Dedifferentiated amniotic fluid mesenchymal stem cell (primary cell): ENCODE results near the gene SPRN.
"Not testable (repeated sequence)": the region's sequence is repeated elsewhere in the genome, so short reads cannot be mapped to it uniquely, and the experiment has no call there.

Experiments used
- DNase-seq: peaks from one replicate; pipeline ENCODE4 v3.0.0-alpha.2; 2016; ENCODE audit errors: extremely low spot score

SPRN gene, protein sequence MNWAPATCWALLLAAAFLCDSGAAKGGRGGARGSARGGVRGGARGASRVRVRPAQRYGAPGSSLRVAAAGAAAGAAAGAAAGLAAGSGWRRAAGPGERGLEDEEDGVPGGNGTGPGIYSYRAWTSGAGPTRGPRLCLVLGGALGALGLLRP

GRCh38 chr10:133424601-133425000 lies at the start of gene SPRN:
Gene SPRN (minus strand): TSS chr10:133424625. CDS start chr10:133423681, 944 bp downstream.
- DNase-seq: not testable (repeated sequence)

DNA sequence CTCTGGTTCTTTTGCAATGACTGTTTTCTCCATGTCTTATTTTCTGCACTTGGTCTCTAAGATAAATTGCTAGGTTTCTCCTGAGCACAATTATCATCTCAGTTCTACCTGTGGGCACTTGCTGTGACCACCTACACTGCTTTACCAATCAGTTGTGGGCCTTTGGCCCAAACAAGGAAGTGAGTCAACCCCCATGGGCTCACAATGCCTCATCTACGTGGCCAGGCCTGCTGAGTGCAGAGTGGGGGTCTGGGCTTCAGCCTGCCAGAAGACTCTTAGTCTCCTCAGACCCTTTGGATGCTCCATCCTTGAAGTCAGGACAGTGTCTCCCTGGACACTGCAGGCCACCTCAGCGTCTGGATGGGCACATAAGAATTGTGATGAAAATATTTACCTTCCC lies 49.6 kb upstream of the SPRN start:
- DNase-seq: no peak

GRCh38 chr10:133473270-133473669 lies 48.8 kb upstream of the SPRN start:
- DNase-seq: no peak

DNA sequence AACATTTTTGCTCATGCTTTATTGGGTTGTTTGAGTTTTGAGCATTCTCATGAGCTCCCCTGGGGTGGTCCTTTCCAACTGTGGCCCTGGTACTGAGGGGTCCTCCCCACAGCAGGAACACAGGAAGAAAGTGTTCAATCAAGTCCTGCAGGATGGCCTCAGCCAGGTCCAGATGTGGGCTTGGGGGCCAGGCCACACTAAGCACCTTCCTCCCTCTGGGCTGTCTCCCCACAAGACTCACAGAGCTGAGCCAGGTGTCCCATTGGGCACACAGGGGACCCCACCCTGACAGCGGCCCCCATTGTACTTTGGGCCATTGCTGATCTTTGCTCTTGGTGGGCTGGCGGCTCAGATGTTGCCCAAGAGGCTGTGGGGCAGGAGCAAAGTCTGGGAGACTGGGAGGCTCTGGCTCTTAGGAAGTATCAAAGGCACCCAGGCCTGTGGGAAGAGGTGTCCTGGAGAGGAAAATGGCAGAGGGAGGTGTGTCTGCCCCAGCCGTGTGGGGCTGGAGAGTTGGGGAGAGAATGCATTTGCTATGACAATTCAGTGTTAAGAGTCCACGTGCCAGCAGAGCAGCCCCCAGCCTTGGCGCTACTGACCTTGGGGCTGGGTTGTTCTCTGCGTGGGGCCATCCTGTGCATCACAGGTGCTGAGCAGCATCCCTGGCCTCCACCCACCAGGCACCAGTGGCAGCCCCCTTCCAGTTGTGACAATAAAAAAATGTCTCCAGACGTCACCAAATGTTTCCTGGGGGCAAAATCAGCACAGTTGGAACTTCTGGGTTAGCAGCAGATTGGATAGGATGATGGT lies 47.1 kb upstream of the SPRN start:
- DNase-seq: no peak

DNA sequence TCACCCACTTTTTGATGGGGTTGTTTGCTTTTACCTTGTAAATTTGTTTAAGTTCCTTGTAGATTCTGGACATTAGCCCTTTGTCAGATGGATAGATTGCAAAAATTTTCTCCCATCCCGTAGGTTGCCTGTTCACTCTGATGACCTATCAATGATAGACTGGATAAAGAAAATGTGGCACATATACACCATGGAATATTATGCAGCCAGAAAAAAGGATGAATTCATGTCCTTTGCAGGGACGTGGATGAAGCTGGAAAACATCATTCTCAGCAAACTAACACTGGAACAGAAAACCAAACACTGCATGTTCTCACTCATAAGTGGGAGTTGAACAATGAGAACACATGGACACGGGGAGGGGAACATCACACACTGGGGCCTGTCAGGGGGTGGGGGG lies 44.8 kb upstream of the SPRN start:
- not testable (repeated sequence) for DNase-seq

GRCh38 chr10:133467286-133467911 lies 43.0 kb upstream of the SPRN start:
- DNase-seq: no peak

DNA sequence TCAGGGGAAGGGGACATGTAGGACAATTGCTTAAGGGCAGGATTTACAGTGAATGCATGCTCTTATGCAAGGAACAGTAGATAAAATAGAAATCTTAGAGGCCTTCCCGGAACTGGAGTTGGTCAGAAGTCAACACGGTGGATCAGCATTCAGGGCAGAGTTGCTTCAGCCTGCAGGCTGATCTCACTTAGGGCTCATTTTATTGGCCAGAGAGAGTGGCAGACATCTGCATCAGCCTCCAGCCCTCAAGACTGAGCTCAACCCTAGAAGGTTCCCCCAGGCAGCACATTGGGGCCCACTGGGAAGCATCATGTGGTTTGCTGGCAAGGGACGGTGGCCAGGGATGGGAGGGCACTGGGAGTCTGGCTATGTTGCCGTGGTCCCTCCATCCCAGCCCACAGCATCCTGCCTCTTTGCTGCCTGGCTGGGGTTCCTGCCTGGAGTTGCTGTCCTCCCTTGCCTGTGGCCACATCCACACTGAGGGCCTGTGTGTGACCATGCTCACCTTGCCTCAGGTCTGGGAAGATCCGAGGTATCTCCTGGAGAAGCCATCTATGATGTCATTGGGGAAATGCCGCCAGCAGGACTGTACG lies 42.4 kb upstream of the SPRN start:
- no peak for DNase-seq

GRCh38 chr10:133465950-133466474 lies 41.6 kb upstream of the SPRN start:
- no peak for DNase-seq

DNA sequence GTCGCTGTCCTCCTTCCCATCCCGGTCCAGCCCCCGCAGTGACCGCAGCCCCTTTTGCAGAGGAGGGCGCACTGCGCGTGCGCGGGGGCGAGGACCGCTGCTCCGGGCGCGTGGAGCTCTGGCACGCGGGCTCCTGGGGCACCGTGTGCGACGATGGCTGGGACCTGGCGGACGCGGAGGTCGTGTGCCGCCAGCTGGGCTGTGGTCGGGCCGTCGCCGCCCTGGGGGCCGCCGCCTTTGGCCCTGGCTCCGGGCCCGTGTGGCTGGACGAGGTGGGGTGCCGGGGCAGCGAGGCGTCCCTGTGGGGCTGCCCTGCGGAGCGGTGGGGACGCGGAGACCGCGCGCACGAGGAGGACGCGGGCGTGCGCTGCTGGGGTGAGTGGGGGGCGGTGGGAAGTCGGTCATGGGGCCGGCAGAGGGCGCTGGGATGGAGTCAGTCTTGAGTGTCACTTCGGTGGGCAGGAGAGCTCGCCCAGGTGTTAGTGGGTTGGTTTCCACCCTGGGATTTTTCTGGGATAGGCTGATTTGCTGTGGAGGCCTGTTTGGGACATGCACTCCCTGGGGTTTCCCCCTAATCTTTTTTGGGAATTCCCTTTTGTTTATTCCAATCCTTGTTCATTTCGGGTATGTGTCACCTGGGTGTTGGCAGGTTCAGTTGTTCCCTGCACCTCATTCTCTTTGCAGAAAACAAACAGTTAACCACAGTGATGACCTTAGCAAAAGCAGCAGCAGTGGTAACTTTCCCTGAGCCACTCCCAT lies 40.9 kb upstream of the SPRN start:
- no peak for DNase-seq

- DNase-seq: no peak
These were observed 40.2 kb upstream of the SPRN start for GRCh38 chr10:133464582-133465031.

DNA sequence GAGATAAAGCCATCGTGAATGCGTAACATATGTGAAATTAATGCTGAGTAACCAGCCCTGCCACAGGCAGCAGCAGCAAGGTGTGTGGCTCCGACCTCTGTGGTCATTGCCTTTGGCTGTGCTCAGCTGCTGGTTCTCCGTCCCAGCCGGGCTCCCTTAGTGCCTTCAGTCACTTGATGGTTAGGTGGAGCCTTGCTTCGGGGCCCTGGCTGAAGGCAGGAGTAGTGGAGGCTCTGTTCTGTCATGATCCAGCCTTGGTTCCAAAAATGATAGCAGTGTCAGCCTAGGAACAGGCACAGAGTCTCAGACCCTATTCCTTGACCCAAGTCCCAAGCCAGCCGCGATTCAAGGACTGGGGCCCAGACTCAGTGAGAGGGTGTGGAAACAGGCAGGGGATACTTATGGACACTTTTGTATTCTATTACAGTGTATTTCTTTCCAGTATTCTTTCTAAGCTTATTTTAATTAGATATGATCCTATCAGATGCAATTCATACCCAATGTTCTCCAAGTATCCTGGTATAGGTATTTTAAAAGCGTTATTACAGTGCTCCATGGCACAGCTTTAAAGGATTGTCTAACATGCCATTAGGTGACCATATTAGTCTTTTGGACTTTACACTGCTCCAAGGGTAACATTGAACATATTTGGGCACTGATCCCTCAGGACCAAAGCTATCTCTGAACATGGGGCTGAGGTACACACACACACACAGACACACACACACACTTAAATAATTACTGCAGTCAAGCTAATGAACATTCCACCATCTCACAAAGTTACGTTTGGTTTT lies 38.3 kb upstream of the SPRN start:
- DNase-seq: no peak

DNA sequence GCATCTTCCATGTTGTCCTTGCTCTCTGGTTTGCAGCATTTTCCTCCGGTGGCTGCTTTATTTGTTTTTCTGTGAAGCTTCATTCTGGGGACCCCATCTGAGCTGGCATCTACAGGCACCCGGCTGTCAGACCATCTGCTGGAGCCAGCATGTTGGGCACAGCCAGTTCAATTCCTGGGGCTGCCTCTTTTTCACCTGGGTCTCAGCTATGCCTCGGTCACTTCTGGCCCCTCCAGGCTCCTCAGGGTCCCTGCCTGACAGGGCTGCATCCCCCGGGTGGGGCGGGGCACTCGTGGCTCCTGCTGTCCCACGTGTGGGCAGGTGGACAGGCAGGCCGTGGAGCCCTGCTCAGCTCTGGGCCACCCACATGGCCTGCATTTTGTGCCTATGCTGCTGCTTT lies 37.4 kb upstream of the SPRN start:
- DNase-seq: no peak

- DNase-seq: no peak
These were observed 36.6 kb upstream of the SPRN start for GRCh38 chr10:133461027-133461426.

- no peak for DNase-seq
These were observed 35.9 kb upstream of the SPRN start for GRCh38 chr10:133460208-133460769.

DNA sequence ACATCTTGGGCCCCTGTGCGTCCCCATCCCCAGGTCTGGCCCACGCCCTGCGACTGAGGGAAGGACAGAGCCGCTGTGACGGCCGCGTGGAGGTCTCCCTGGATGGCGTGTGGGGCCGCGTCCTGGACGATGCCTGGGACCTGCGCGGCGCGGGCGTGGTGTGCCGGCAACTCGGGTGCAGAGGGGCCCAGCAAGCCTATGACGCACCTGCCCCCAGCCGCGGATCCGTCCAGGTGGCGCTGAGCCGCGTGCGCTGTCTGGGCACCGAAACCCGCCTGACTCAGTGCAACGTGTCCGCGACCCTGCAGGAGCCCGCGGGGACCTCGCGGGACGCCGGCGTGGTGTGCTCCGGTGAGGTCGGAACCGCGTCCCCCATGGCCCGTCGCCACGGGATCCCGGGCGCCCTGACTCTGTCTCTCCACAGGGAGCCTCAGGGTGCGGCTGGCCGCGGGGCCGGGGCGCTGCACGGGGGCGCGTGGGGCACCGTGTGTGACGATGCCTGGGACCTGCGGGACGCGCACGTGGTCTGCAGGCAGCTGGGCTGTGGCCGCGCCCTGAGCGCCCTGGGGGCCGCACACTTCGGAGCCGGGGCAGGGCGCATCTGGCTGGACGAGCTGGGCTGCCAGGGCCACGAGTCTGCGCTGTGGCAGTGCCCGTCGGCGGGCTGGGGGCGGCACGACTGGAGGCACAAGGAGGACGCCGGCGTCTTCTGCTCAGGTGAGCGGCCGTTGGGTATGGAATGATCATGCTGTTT lies 35.2 kb upstream of the SPRN start:
- DNase-seq: no peak

GRCh38 chr10:133458710-133459453 lies 34.5 kb upstream of the SPRN start:
- no peak for DNase-seq

GRCh38 chr10:133458021-133458709 lies 33.7 kb upstream of the SPRN start:
- no peak for DNase-seq

DNA sequence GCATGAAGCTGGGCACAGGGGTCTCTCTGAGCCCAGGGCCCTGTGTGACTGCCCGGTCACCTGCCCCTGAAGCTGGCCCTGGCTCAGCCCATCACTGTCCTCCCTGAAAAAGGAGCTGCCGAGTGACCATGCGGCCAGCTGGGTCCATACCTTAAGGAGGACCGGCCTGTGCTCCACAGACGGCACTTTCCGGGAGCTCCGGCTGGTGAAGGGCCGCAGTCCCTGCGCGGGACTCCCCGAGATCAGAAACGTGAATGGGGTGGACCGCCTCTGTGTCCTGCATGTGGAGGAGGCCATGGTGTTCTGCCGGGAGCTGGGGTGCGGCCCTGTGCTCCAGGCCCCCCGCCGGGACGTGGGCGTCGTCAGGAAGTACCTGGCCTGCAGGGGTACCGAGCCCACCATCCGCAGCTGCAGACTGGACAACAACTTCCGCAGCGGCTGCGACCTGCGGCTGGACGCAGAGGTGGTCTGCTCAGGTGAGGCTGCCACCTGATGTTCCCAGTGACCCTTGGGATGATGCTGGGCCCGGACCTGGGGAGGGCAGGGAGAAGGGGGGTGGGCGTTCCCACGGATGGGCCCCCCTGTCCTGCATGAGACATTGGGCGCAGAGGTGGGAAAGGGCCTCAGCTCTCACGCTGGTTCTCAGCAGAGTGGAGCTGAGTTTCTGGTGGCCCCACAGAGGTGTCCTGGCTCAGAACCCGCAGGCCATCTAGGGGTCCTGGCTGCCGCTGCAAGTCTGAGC lies 32.8 kb upstream of the SPRN start:
- no peak for DNase-seq
